ENCODE data around the gene MOB4.

GRCh38 chr2:197495433-197496134 lies 20.3 kb upstream of the MOB4 start:
- TF ChIP-seq RARB (CRISPR knock-in tag; IDR thresholded peaks at IDR 0.05) = no peak
- no peak for TF ChIP-seq GLIS3 (CRISPR knock-in tag; IDR thresholded peaks at IDR 0.05)
- no peak for TF ChIP-seq BACH2 (CRISPR knock-in tag; IDR thresholded peaks at IDR 0.05; ENCODE audit: borderline replicate concordance)
- no peak for TF ChIP-seq ZC3H10 (CRISPR knock-in tag; IDR thresholded peaks at IDR 0.05)
- TF ChIP-seq SNAI2 (CRISPR knock-in tag; IDR thresholded peaks at IDR 0.05) = no peak
- TF ChIP-seq PPARA (CRISPR knock-in tag; IDR thresholded peaks at IDR 0.05; ENCODE audit: borderline replicate concordance) = no peak
- TF ChIP-seq TSHZ2 (CRISPR knock-in tag; IDR thresholded peaks at IDR 0.05) = no peak
